Measurements from ENCODE around the gene G6PD.

The G6PD gene

DNA sequence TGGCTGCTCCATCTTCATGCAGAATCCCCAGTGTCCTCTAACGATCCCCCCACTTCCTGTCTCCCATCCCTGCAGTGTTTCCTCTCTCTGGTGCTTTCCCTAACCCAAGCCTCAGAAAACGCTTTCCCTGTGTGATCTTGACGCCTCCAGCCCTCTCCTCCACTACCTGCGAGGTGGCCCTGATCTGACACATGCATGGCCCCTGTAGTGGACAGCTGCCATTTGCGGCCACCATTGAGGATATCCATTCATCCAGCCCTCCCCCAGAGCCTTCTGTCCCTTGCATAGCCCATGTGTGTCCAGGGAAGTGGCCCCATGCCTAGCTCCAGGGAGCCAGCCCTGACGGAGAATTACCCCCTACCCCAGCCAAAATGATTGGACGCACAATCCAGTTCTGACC is 63.3 kb downstream of the G6PD start:
- in situ Hi-C loops (cut with MboI; ENCODE audit: low pct_unique_long_range_greater_than_20kb, low sequenced_read_pairs, unreplicated experiment) = no loop called here
- TF ChIP-seq CTCF (IDR thresholded peaks at IDR 0.05; ENCODE audit: extremely low read depth, insufficient read depth, missing control alignments) = no peak
- DNase-seq (ENCODE audit: low spot score) = no peak

GRCh38 chrX:154482786-154483185 is 63.9 kb downstream of the G6PD start:
- in situ Hi-C loops (cut with MboI; ENCODE audit: low pct_unique_long_range_greater_than_20kb, low sequenced_read_pairs, unreplicated experiment) = no loop called here
- no peak for TF ChIP-seq CTCF (IDR thresholded peaks at IDR 0.05; ENCODE audit: extremely low read depth, insufficient read depth, missing control alignments)

GRCh38 chrX:154481911-154482601 is 64.6 kb downstream of the G6PD start:
- in situ Hi-C loops (cut with MboI; ENCODE audit: low pct_unique_long_range_greater_than_20kb, low sequenced_read_pairs, unreplicated experiment) = no loop called here
- no peak for DNase-seq (ENCODE audit: low spot score)
- TF ChIP-seq CTCF (IDR thresholded peaks at IDR 0.05; ENCODE audit: extremely low read depth, insufficient read depth, missing control alignments) = no peak

More at GRCh38 chrX:154482786-154483185, 63.9 kb downstream of the G6PD start:
- DNase-seq (ENCODE audit: low spot score) = no peak

All from GM13977 (cell line).